ENCODE data around the gene ZBTB37. TPM values are rescaled to one million over a fixed set of nuclear protein-coding genes. Genes with fewer than 3 reads are reported as not detected.
"Not testable (repeated sequence)": the region's sequence is repeated elsewhere in the genome, so short reads cannot be mapped to it uniquely, and the experiment has no call there.

The ZBTB37 gene
- total and polyA plus RNA-seq, 2 of the 4 experiments (the other 2 are of a cell fraction) = 1.0 to 13.1 TPM

DNA sequence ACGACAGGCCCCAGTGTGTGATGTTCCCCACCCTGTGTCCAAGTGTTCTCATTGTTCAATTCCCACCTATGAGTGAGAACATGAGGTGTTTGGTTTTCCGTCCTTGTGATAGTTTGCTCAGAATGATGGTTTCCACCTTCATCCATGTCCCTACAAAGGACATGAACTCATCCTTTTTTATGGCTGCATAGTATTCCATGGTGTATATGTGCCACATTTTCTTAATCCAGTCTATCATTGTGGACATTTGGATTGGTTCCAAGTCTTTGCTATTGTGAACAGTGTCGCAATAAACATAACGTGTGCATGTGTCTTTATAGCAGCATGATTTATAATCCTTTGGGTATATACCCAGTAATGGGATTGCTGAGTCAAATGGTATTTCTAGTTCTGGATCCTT, 12.9 kb downstream of the ZBTB37 start:
- CTCF ChIA-PET; H3K27ac ChIP-seq (ENCODE audit: insufficient read depth, low read length); H2BK120ac ChIP-seq (ENCODE audit: low read depth, low read length); H4K91ac ChIP-seq (ENCODE audit: insufficient read depth, low read depth, low read length); H3K4me2 ChIP-seq (ENCODE audit: low read depth, low read length); H2AFZ ChIP-seq (replicated peaks; ENCODE audit: low read length, poor library complexity); H4K8ac ChIP-seq (ENCODE audit: low read depth in 2 of 2, low read length in 2 of 2); intact Hi-C loops (cut with micrococcal nuclease); H3K9me1 ChIP-seq (ENCODE audit: insufficient read depth, low read length); H3K27me3 ChIP-seq (ENCODE audit: control insufficient read depth, insufficient read depth, low read length); H2BK5ac ChIP-seq (ENCODE audit: low read depth, low read length, poor library complexity, severe bottlenecking); dilution Hi-C loops (cut with HindIII; ENCODE audit: low sequenced_read_pairs, unreplicated experiment); H3K9me3 ChIP-seq (ENCODE audit: control insufficient read depth, insufficient read depth, low read length); H3K4me3 ChIP-seq (ENCODE audit: insufficient read depth, low read depth, low read length); H3K9ac ChIP-seq (ENCODE audit: low read depth, low read length); H4K20me1 ChIP-seq (ENCODE audit: insufficient read depth, low read length); H2BK15ac ChIP-seq (ENCODE audit: low read depth, low read length); DNase-seq; BruUV-seq (replicated peaks); H3K4me1 ChIP-seq (ENCODE audit: control insufficient read depth, insufficient read depth, low read length); H3K23ac ChIP-seq (ENCODE audit: low read depth, low read length); H4K5ac ChIP-seq (ENCODE audit: low read depth, low read length); H3K14ac ChIP-seq (replicated peaks; ENCODE audit: low read depth, low read length); H3K79me1 ChIP-seq (ENCODE audit: low read depth in 1 of 2, low read length in 2 of 2); in situ Hi-C loops (cut with MboI; ENCODE audit: low sequenced_read_pairs); H2AK9ac ChIP-seq (replicated peaks; ENCODE audit: low read depth, low read length, poor library complexity); H2BK20ac ChIP-seq (ENCODE audit: low read depth, low read length); ATAC-seq (ENCODE audit: low read depth); H2AK5ac ChIP-seq (ENCODE audit: low read depth, low read length); POLR2A ChIA-PET (ENCODE audit: unreplicated experiment); H3K18ac ChIP-seq (ENCODE audit: low read depth, low read length); H3K56ac ChIP-seq (ENCODE audit: extremely low read depth, insufficient read depth, low read length); H3K4ac ChIP-seq (ENCODE audit: low read depth, low read length): not testable (repeated sequence)
- H3K36me3 ChIP-seq (ENCODE audit: control insufficient read depth, insufficient read depth, low read length) = peaks cover 14% of the 10 kb centered on the region
- no CpG with 5 or more reads among the region's 4 CpGs for WGBS, 2 experiments (ENCODE audit: extremely low coverage in 2 of 2, insufficient read length in 1 of 2)

Measured in IMR-90 (cell line).